ENCODE data around the gene ATRNL1.

ATRNL1 gene

DNA sequence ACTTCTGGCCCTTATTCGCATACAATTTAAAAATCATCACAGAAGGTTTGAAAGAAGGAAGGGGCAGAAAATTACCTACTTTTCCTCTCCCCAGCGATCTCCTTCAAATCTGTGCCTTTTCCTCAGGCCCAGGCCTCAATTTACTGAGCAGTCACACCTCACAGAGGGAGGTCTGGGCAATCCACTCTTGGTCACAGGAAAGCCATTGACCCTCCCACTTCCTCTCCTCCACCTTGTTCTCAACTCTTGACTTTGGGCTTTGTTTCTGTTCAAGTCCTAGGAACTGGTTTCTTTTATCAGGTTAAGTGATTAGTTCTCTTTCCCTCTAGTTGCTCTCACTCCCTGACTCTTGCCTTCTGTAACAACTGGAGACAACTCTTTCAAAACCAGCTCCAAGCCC lies 37.0 kb upstream of the ATRNL1 start:
- no peaks in the 10 kb centered on the region for H4K20me1 ChIP-seq (ENCODE audit: insufficient read depth, low read length)
- no peak overlapping the region for H3K4me3 ChIP-seq (ENCODE audit: low read depth, low read length, poor library complexity, severe bottlenecking)
- H3K36me3 ChIP-seq (ENCODE audit: insufficient read depth, low read length) = no peaks in the 10 kb centered on the region
- no peaks in the 10 kb centered on the region for H3F3A ChIP-seq (ENCODE audit: insufficient read depth, low read length)
- H3K9me3 ChIP-seq (ENCODE audit: low read length) = no peaks in the 10 kb centered on the region
- H3K4me2 ChIP-seq (ENCODE audit: low read length) = no peak overlapping the region
- no peak overlapping the region for H2AFZ ChIP-seq (ENCODE audit: low read length)
- H3K79me2 ChIP-seq (ENCODE audit: insufficient read depth, low read length) = no peaks in the 10 kb centered on the region
- no peaks in the 10 kb centered on the region for H3K4me1 ChIP-seq (ENCODE audit: insufficient read depth, low read length, severe bottlenecking)
- H3K9me2 ChIP-seq (ENCODE audit: low read depth, low read length) = no peaks in the 10 kb centered on the region
- H3K27ac ChIP-seq (ENCODE audit: low read depth, low read length, poor library complexity, severe bottlenecking) = no peak overlapping the region
- H3K9ac ChIP-seq (ENCODE audit: low read length) = no peak overlapping the region
- H3K27me3 ChIP-seq (ENCODE audit: insufficient read depth, low read length) = no peaks in the 10 kb centered on the region
- TF ChIP-seq CTCF (IDR thresholded peaks at IDR 0.05; ENCODE audit: low read length) (no peak), EZH2 (IDR thresholded peaks at IDR 0.05; ENCODE audit: borderline replicate concordance, low read length) (no peak)

DNA sequence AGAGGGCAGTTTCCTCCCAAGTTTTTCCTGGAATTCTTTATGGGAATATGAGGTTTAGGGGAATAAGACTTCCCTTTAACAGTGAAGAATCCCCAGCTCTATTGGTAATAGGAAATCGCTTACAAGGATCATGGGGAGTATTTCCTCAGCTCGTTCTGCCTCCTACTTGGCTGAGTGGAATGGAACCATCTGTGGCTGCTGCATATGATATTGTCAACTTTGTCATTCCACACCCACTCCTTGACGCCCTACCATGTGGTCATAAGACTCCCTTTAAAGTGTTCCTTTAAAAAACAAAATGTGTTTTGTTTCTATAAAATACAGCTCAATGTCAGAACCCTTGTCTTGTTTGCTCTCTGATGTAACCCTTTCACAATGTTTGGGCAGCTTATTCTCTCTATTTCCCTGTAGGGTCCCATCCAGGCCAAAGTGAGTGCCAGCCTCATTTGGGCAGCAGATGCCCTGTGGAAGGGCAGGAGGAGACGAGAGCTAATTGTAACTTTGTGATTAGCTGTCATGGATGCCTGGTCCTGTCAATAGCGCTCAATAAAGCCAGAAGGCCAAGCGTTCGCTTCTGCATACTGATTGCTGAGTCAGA lies 33.8 kb upstream of the ATRNL1 start:
- TF ChIP-seq CTCF (IDR thresholded peaks at IDR 0.05; ENCODE audit: low read length) (no peak), EZH2 (IDR thresholded peaks at IDR 0.05; ENCODE audit: borderline replicate concordance, low read length) (no peak)
- no peak overlapping the region for H3K9ac ChIP-seq (ENCODE audit: low read length)
- H3F3A ChIP-seq (ENCODE audit: insufficient read depth, low read length) = no peaks in the 10 kb centered on the region
- H3K27me3 ChIP-seq (ENCODE audit: insufficient read depth, low read length) = no peaks in the 10 kb centered on the region
- H3K4me1 ChIP-seq (ENCODE audit: insufficient read depth, low read length, severe bottlenecking) = no peaks in the 10 kb centered on the region
- H3K27ac ChIP-seq (ENCODE audit: low read depth, low read length, poor library complexity, severe bottlenecking) = no peak overlapping the region
- no peaks in the 10 kb centered on the region for H3K9me3 ChIP-seq (ENCODE audit: low read length)
- no peaks in the 10 kb centered on the region for H3K79me2 ChIP-seq (ENCODE audit: insufficient read depth, low read length)
- no peak overlapping the region for H3K4me2 ChIP-seq (ENCODE audit: low read length)
- no peak overlapping the region for H3K4me3 ChIP-seq (ENCODE audit: low read depth, low read length, poor library complexity, severe bottlenecking)
- no peaks in the 10 kb centered on the region for H3K36me3 ChIP-seq (ENCODE audit: insufficient read depth, low read length)
- H2AFZ ChIP-seq (ENCODE audit: low read length) = no peak overlapping the region
- no peaks in the 10 kb centered on the region for H3K9me2 ChIP-seq (ENCODE audit: low read depth, low read length)
- no peaks in the 10 kb centered on the region for H4K20me1 ChIP-seq (ENCODE audit: insufficient read depth, low read length)

GRCh38 chr10:115063701-115064658 lies 29.2 kb upstream of the ATRNL1 start:
- Histone ChIP-seq H3K27ac (ENCODE audit: low read depth, low read length, poor library complexity, severe bottlenecking) (no peak overlapping the region), H3K36me3 (ENCODE audit: insufficient read depth, low read length) (no peaks in the 10 kb centered on the region), H3K4me2 (ENCODE audit: low read length) (no peak overlapping the region), H3K9me2 (ENCODE audit: low read depth, low read length) (no peaks in the 10 kb centered on the region), H2AFZ (ENCODE audit: low read length) (no peak overlapping the region), H3K4me3 (ENCODE audit: low read depth, low read length, poor library complexity, severe bottlenecking) (no peak overlapping the region), H3K4me1 (ENCODE audit: insufficient read depth, low read length, severe bottlenecking) (no peaks in the 10 kb centered on the region), H3F3A (ENCODE audit: insufficient read depth, low read length) (no peaks in the 10 kb centered on the region), H3K9me3 (ENCODE audit: low read length) (no peaks in the 10 kb centered on the region), H3K9ac (ENCODE audit: low read length) (no peak overlapping the region), H3K27me3 (ENCODE audit: insufficient read depth, low read length) (no peaks in the 10 kb centered on the region), H3K79me2 (ENCODE audit: insufficient read depth, low read length) (no peaks in the 10 kb centered on the region), H4K20me1 (ENCODE audit: insufficient read depth, low read length) (no peaks in the 10 kb centered on the region)
- no peak for TF ChIP-seq EZH2 (IDR thresholded peaks at IDR 0.05; ENCODE audit: borderline replicate concordance, low read length)
- TF ChIP-seq CTCF (IDR thresholded peaks at IDR 0.05; ENCODE audit: low read length) = no peak

Measured in OCI-LY1 (cell line).